ENCODE data around the gene AKR1E2.

Gene AKR1E2

GRCh38 chr10:4804465-4804864, 21.5 kb upstream of the AKR1E2 start:
- H3K4me3 ChIP-seq (ENCODE audit: low read depth, low read length), result no peak overlapping the region
- TF ChIP-seq, protein P1, sequence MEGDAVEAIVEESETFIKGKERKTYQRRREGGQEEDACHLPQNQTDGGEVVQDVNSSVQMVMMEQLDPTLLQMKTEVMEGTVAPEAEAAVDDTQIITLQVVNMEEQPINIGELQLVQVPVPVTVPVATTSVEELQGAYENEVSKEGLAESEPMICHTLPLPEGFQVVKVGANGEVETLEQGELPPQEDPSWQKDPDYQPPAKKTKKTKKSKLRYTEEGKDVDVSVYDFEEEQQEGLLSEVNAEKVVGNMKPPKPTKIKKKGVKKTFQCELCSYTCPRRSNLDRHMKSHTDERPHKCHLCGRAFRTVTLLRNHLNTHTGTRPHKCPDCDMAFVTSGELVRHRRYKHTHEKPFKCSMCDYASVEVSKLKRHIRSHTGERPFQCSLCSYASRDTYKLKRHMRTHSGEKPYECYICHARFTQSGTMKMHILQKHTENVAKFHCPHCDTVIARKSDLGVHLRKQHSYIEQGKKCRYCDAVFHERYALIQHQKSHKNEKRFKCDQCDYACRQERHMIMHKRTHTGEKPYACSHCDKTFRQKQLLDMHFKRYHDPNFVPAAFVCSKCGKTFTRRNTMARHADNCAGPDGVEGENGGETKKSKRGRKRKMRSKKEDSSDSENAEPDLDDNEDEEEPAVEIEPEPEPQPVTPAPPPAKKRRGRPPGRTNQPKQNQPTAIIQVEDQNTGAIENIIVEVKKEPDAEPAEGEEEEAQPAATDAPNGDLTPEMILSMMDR (IDR thresholded peaks at IDR 0.05; ENCODE audit: low read depth, low read length), result no peak

DNA sequence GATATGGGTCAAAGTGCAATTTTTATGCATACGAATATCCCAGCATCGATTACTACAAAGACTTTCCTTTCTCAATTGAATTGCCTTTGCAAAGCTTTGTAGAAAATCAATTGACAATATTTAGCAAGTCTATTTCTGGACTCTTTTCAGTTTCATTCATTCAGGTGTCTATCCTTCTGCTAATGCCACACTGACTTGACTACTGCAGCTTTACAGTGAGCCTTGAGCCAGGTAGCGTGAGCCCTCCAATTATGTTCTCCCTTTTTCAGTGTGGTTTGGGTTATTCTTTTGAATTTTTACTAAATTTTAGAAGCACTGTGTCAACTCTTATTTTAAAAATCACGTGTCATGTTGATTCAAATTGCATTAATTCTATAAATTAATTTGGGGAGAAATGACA, 19.5 kb upstream of the AKR1E2 start:
- no peak overlapping the region for H3K4me3 ChIP-seq (ENCODE audit: low read depth, low read length)
- TF ChIP-seq, protein P1 (IDR thresholded peaks at IDR 0.05; ENCODE audit: low read depth, low read length), result no peak

DNA sequence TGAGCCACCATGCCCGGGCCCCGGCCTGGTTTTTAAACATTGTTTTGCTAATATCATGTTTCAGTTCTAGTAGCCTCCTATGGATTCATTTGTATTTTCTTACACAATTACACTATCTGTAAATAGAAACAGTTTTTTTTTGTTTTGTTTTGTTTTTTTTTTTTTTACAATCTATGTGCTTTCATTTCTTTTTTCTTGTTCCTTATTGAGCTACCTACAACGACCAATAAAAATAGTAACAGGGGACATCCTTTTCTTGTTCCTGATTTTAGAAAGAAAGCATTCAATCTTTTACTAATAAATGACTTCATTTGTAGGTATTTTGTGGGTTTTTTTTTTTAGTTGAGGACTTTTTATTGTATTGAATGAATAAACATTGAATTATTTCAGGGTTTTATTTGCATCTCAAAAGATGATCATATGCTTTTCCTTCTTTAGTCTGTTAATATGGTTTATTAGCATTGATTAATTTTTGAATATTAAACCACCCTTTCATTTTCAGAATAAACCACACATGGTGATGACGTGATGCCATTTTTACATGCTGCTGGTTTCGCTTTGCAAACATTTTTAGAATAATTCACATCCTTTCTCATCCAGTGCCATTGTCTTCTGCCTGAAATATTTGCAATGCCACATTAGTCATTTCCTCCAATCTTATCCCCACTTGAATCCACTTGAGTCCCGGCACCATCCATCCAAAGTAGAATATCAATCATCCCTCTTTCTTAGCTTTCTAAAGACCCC, 18.1 kb upstream of the AKR1E2 start:
- no peak overlapping the region for H3K4me3 ChIP-seq (ENCODE audit: low read depth, low read length)
- TF ChIP-seq, protein P1 (IDR thresholded peaks at IDR 0.05; ENCODE audit: low read depth, low read length), result no peak

- no peak overlapping the region for H3K4me3 ChIP-seq (ENCODE audit: low read depth, low read length)
- TF ChIP-seq, protein P1 (IDR thresholded peaks at IDR 0.05; ENCODE audit: low read depth, low read length), result no peak
Measured at GRCh38 chr10:4809156-4809555, 16.9 kb upstream of the AKR1E2 start.

DNA sequence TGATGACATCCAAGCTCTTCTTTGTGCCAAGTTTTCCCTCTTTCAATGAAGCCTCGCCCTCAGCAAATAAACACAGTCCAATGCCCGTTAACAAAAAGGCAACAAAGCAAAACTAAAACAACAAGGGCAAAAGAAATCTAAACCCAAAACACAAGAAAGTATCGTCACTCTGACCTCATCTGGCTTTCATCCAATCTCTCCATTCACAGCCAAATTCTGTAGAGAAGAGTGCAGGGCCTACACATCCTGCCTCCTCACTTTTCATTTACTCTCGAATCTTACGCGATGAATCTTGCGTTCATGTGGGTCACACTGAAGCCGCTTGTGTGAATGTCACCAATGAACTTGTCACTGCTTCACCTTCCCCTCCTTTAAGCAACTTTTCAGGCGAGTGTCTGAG, 15.9 kb upstream of the AKR1E2 start:
- TF ChIP-seq, protein P1 (IDR thresholded peaks at IDR 0.05; ENCODE audit: low read depth, low read length), result no peak

GRCh38 chr10:4812046-4812445, 14.0 kb upstream of the AKR1E2 start:
- TF ChIP-seq, protein P1 (IDR thresholded peaks at IDR 0.05; ENCODE audit: low read depth, low read length), result no peak
- H3K4me3 ChIP-seq (ENCODE audit: low read depth, low read length), result no peak overlapping the region

More for the DNA sequence above, 15.9 kb upstream of the AKR1E2 start:
- no peak overlapping the region for H3K4me3 ChIP-seq (ENCODE audit: low read depth, low read length)

DNA sequence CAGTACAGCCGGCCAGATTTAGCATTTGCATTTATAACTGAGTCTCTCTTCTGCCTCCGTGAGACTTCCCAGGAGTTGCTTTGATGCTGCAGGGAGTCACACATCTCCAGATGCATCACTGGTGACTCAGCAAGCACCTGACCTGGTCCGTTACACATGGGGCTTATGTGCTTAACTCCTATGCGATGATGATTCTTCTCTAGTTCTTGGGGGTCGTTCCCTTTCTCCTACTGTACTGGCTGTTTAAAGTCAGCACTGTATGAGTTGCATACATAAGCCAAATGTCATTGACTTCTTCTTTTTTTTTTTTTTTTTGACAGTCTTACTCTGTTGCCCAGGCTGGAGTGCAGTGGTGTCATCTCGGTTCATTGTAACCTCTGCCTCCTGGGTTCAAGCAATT, 13.0 kb upstream of the AKR1E2 start:
- TF ChIP-seq, protein P1 (IDR thresholded peaks at IDR 0.05; ENCODE audit: low read depth, low read length), result no peak
- H3K4me3 ChIP-seq (ENCODE audit: low read depth, low read length), result no peak overlapping the region

Measured in WI38 (cell line).